C4-2B (cell line): Measurements from ENCODE around the gene PLEKHA1.

ENCODE experiments used
- ZFX ChIP-seq: fragments of 450-650 bp; IDR thresholded peaks from 2 replicates; pipeline ENCODE4 v1.6.1; 2017
- TF ChIP-seq, protein P1 (sequence below): fragments of 450-650 bp; conservative IDR thresholded peaks from 2 replicates; pipeline ENCODE4 v1.5.1; 2017; ENCODE audit warnings: mild to moderate bottlenecking

GRCh38 chr10:122391875-122392274 is 17.4 kb downstream of the PLEKHA1 start:
- TF ChIP-seq, protein P1, sequence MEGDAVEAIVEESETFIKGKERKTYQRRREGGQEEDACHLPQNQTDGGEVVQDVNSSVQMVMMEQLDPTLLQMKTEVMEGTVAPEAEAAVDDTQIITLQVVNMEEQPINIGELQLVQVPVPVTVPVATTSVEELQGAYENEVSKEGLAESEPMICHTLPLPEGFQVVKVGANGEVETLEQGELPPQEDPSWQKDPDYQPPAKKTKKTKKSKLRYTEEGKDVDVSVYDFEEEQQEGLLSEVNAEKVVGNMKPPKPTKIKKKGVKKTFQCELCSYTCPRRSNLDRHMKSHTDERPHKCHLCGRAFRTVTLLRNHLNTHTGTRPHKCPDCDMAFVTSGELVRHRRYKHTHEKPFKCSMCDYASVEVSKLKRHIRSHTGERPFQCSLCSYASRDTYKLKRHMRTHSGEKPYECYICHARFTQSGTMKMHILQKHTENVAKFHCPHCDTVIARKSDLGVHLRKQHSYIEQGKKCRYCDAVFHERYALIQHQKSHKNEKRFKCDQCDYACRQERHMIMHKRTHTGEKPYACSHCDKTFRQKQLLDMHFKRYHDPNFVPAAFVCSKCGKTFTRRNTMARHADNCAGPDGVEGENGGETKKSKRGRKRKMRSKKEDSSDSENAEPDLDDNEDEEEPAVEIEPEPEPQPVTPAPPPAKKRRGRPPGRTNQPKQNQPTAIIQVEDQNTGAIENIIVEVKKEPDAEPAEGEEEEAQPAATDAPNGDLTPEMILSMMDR, result no peak
- no peak for TF ChIP-seq ZFX
